Activated naive CD4-positive, alpha-beta T cell treated with anti-CD3 and anti-CD28 coated beads for 36 hours (primary cell): ENCODE measurements around the gene OPN3. TPM values are rescaled to one million over a fixed set of nuclear protein-coding genes. Genes with fewer than 3 reads are reported as not detected.

Experiments used
- CTCF ChIA-PET: fragments of 350-600 bp; sonication (Branson Sonifier 250); formaldehyde crosslinking; loops from one replicate; lab custom pipeline; 2021; ENCODE audit warnings: antibody characterized with exemption; lab: Charles Lee
- DNase-seq: peaks from one replicate; pipeline ENCODE4 v3.0.0-alpha.2; 2020
- H3K27ac Mint-ChIP-seq: one replicate; pipeline ENCODE4 v1.8.0; 2021; ENCODE audit warnings: mild to moderate bottlenecking, mixed read lengths
- H3K27me3 Mint-ChIP-seq: one replicate; pipeline ENCODE4 v1.8.0; 2021; ENCODE audit warnings: low read depth, mixed read lengths
- H3K36me3 Mint-ChIP-seq: one replicate; pipeline ENCODE4 v1.8.0; 2021; ENCODE audit warnings: low read depth, mixed read lengths
- H3K4me1 Mint-ChIP-seq: one replicate; pipeline ENCODE4 v1.8.0; 2021; ENCODE audit warnings: low read depth, mixed read lengths
- H3K4me3 Mint-ChIP-seq: one replicate; pipeline ENCODE4 v1.8.0; 2021; ENCODE audit warnings: mild to moderate bottlenecking, moderate library complexity, mixed read lengths
- H3K9me3 Mint-ChIP-seq: one replicate; pipeline ENCODE4 v1.8.0; 2021; ENCODE audit warnings: mixed read lengths
- intact Hi-C: fragments of 100-400 bp; cut with micrococcal nuclease; formaldehyde crosslinking; loops from one replicate; pipeline ENCODE4 v1.15.1; 2023
- total RNA-seq, 2 experiments: library from RNA; stranded (reverse); gene quantifications; one replicate each; pipeline ENCODE4 v1.2.3, GENCODE V29; 2021

OPN3 gene
- total RNA-seq, 2 experiments from 2014 or later, result 7.7 to 9.0 TPM

DNA sequence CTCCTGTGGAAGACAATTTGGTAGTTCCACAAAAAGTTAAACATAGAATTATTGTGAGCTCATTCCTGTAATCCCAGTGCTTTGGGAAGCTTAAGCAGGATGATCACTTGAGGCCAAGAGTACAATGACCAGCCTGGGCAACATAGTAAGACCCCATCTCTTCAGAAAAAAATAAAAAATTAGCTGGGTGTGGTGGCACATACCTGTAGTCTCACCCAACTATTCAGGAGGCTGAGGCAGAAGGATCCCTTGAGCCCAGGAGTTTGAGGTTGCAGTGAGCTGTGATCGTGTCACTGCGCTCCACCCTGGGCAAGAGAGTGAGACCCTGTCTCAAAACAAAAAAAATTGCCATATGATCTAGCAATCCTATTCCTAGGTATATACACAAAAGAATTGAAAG, 4.1 kb upstream of the OPN3 start:
- intact Hi-C loops, result loop anchor here (5.0 kb wide), 1 partner anchor 73 kb away; no protein-coding TSS in a partner anchor
- Mint-ChIP-seq H3K27ac (no peak overlapping the region), H3K36me3 (no peaks in the 10 kb centered on the region), H3K9me3 (peaks cover 7% of the 10 kb centered on the region), H3K4me3 (no peak overlapping the region), H3K27me3 (no peaks in the 10 kb centered on the region), H3K4me1 (peaks cover 10% of the 10 kb centered on the region)
- CTCF ChIA-PET, result interaction anchor here (0.8 to 1.1 kb wide), 2 partner anchors 10 to 28 kb away, joined by 3 read pairs; no protein-coding TSS in a partner anchor
- DNase-seq, result no peak

DNA sequence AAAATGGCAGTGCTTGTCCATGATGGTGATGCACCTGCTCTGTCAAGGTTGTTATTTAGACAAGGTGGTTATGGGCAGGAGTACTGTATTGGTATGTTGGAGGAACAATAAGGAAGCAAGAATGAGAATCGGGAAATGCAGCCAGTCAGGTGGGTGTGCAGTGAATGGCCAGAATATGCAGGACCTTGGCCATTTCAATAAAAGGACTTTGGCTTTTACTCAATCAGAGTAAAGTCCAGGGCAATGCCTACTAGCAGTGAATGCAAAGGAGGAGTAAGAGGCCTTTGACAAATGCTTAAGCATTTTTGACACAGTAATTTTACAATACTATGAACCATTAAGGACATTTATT, 2.4 kb upstream of the OPN3 start:
- DNase-seq, result no peak
- Mint-ChIP-seq H3K4me1 (peaks cover 21% of the 10 kb centered on the region), H3K4me3 (no peak overlapping the region), H3K27ac (no peak overlapping the region), H3K9me3 (peaks cover 7% of the 10 kb centered on the region), H3K36me3 (peaks cover 6% of the 10 kb centered on the region), H3K27me3 (no peaks in the 10 kb centered on the region)
- intact Hi-C loops, result loop anchor here (5.0 kb wide), 1 partner anchor 75 kb away; no protein-coding TSS in a partner anchor
- CTCF ChIA-PET, result no interaction called here

DNA sequence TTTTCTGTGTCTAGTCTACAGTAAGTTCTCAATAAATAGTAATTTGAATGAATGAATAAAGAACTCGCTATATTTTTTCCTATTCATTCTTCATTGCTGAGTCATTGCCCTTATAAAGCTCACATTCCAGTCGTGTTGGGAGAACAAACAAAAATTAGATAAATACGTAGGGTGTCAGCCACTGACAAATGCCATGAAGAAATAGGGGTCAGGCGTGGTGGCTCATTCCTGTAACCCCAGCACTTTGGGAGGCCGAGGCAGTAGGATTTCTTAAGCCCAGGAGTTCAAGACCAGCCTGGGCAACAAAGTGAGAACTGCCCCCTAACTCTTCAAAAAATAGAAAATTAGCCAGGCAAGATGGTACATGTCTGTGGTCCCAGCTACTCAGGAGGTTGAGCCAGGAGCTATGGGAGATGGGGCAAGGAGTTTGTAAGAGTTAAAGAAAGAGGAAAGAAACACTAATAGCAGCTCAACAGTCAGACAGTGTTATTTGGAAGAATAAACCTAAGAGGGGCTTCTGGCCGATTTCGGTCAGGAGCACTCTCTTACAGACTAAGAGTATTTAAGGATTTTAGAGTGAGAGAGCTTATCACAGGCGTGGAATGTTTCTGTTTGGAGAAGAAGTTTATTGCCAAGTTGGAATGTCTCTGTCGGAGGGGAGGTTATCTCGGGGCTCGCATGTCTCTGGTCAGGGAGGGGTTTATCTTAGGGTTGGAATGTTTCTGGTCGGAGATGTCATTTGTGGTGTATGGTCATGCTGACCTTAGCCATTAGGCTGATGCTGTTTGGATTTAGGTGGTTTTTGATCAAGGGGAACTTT, 1.8 kb upstream of the OPN3 start:
- H3K4me3 Mint-ChIP-seq, result no peak overlapping the region
- H3K36me3 Mint-ChIP-seq, result peaks cover 9% of the 10 kb centered on the region
- H3K9me3 Mint-ChIP-seq, result peaks cover 7% of the 10 kb centered on the region
- CTCF ChIA-PET, result interaction anchor here (1.5 kb wide), 1 partner anchor 31 kb away, joined by 5 read pairs; no protein-coding TSS in a partner anchor
- intact Hi-C loops, result loop anchor here (5.0 kb wide), 1 partner anchor 75 kb away; no protein-coding TSS in a partner anchor
- no peaks in the 10 kb centered on the region for H3K27me3 Mint-ChIP-seq
- no peak for DNase-seq
- H3K27ac Mint-ChIP-seq, result no peak overlapping the region
- peaks cover 27% of the 10 kb centered on the region for H3K4me1 Mint-ChIP-seq

DNA sequence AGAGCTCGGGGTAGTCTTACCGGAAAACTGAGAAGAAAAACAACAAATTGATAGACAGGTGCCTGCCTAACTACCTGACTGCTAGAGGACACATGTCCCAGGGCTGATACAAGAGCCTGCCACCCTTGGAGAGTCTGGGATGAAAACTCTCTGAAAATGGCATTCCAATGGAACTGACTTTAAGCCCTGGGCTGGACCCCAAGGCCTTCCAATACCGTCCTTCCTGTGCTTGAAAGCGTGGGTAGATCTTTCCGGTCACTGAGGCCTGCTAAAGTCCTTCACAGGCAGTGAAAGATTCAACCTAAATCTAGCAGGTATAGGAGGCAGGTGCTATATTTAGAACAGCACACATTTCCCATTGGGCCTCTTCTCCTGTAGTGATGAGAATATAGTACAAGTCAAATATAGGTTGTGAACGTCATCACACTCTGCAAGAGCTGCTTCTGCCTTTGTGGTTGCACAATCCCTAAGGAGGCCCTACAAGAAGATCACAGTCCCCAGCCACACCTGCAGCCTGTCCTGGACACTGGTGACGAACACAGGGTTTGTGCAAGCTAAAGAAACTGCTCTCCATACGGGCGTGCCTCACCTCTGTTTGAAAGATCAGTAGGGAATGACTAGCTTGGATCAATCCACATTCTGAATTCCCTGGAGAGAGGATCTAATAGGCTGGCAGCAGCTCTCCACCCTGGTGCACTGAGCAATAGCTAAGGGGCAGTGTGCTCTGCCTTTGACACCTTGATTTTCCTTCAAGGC, 876 bp upstream of the OPN3 start:
- intact Hi-C loops, result loop anchor here (1.0 to 5.0 kb wide), 7 partner anchors 30 to 1614 kb away; partner anchors contain the start of genes CEP170 and FH
- CTCF ChIA-PET, result interaction anchor here (1.1 to 1.5 kb wide), 3 partner anchors 30 to 211 kb away, joined by 3 to 5 read pairs (median 3); no protein-coding TSS in a partner anchor
- Mint-ChIP-seq H3K27me3 (no peaks in the 10 kb centered on the region), H3K27ac (peak overlapping the region; percentile 77), H3K36me3 (peaks cover 14% of the 10 kb centered on the region), H3K4me1 (peaks cover 33% of the 10 kb centered on the region), H3K9me3 (peaks cover 7% of the 10 kb centered on the region), H3K4me3 (peak overlapping the region; percentile 69)
- DNase-seq, result peak; percentile 6

DNA sequence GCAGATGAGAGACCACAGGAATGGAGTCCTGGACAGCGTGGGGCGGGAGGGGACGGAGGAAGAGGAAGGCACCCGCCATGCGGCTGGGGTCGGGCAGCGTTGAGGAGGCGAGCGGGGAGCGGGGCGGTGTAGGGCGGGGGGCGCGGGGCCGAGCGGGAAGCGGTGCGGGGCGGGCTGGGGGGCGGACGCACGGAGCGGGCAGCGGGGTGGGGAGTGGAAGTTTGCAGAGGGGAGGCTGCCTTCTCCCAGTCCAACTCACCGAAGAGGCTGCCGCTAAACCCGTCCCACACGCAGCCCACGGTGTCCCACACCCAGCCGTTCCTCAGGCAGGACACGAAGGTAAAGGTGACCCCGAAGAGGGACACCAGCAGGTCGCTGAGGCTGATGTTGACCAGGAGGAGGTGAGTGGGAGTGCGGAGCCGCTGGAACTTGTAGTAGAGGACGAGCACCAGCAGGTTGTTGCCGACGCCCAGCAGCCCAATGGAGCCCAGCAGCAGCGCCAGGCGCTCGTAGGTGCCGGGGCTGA, 483 bp downstream of the OPN3 start:
- Mint-ChIP-seq H3K4me3 (peak overlapping the region; percentile 74), H3K4me1 (peaks cover 44% of the 10 kb centered on the region), H3K9me3 (peaks cover 7% of the 10 kb centered on the region), H3K27ac (peak overlapping the region; percentile 81), H3K36me3 (peaks cover 23% of the 10 kb centered on the region), H3K27me3 (no peaks in the 10 kb centered on the region)
- DNase-seq, result peak; percentile 25
- CTCF ChIA-PET, result interaction anchor here (0.5 to 1.1 kb wide), 3 partner anchors 28 to 117 kb away, joined by 3 read pairs; partner anchors contain the start of gene KMO
- intact Hi-C loops, result loop anchor here (1.0 to 5.0 kb wide), 8 partner anchors 11 to 1616 kb away; partner anchors contain the start of genes CEP170 and FH

DNA sequence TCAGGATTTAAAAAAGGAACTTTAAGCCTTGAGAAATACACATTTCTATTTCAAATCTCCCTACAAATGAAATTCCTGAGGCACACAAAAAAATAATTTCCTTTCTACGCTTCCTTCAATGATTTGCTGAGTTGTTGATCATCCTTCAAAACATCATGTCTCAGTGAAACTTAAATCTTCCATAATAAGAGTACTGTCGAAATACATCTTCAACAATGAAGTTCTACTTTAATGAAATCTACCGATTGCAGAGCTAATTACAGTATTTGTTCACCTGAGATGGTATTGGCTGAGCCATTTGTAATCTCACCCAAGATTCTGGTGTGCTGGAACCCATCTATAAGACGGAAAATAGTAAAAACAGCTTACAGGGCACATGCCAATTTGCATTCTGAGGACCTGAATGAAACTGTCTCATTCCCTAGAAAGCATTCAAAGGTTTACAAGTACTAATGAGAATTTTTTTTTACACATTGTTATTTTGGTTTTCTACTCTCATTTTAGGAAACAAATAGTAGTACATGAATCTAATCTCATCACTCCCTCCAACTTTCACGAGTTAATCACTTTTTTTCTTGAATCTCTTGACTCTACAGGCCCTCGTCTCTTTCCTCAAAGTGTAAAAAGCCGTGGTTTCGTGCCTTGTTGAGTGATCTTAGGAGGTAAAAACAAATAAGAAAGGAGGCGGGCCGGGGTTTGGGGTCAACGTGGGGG, 1.1 kb downstream of the OPN3 start:
- H3K27me3 Mint-ChIP-seq, result no peaks in the 10 kb centered on the region

DNA sequence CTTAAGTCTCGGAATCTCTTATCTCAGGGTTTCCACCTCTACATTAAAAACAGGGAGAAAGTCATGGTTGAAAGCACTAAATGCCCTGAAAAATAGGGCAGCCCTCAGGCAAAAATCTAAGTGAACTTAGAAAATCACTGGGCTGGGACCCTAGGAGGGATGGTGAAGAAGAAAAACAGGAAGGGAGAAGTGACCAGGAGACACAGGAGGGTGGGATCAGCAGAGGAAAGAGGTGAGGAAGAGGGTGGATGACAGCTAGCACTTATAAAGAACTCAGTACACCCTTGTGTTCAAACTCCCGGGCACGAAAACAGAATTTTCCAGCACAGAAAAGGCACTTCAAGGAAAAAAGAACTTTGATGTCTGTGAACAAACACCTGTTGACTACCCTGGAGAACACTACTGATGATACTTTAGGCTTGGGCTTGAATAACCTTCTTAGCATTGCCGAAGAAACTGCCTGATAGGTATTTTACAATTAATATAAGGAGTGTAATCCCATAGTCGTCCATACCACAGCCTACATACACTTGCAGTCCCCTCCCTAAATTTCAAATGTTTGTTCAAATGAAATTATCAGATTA, 2.0 kb downstream of the OPN3 start:
- no peaks in the 10 kb centered on the region for H3K27me3 Mint-ChIP-seq
- H3K27ac Mint-ChIP-seq, result no peak overlapping the region
- peak overlapping the region; percentile 75 for H3K4me3 Mint-ChIP-seq
- no peak for DNase-seq
- peaks cover 32% of the 10 kb centered on the region for H3K36me3 Mint-ChIP-seq
- peaks cover 5% of the 10 kb centered on the region for H3K9me3 Mint-ChIP-seq
- intact Hi-C loops, result no loop called here
- CTCF ChIA-PET, result interaction anchor here (1.1 kb wide), 1 partner anchor 27 kb away, joined by 3 read pairs; no protein-coding TSS in a partner anchor
- H3K4me1 Mint-ChIP-seq, result peaks cover 47% of the 10 kb centered on the region

More for the DNA sequence above, 1.1 kb downstream of the OPN3 start:
- intact Hi-C loops, result loop anchor here (1.0 kb wide), 1 partner anchor 11 kb away; no protein-coding TSS in a partner anchor
- H3K36me3 Mint-ChIP-seq, result peaks cover 28% of the 10 kb centered on the region
- H3K4me1 Mint-ChIP-seq, result peaks cover 49% of the 10 kb centered on the region
- no peak for DNase-seq
- H3K27ac Mint-ChIP-seq, result peak overlapping the region; percentile 81
- CTCF ChIA-PET, result interaction anchor here (0.5 to 1.1 kb wide), 3 partner anchors 28 to 118 kb away, joined by 3 read pairs; partner anchors contain the start of gene KMO
- H3K9me3 Mint-ChIP-seq, result peaks cover 7% of the 10 kb centered on the region
- peak overlapping the region; percentile 74 for H3K4me3 Mint-ChIP-seq

DNA sequence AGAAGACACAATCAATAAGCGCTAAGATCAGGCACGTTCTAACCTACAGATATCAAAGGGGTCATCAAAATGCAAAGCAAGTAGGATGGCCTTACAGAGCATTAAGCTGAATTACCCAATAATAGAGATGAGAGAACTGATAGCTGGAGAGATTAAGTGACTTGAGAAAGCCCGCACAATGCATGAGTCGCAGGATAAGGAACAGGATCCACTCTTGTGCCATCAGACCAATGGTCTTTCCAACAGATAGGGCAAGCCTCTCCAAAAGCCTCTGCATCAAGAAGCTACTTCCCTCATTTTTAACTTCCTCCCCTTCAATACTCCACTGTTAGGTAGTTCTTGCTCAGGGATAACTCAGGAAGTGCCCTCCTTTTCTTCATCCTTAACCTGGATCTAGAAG, 2.6 kb downstream of the OPN3 start:
- intact Hi-C loops, result no loop called here

DNA sequence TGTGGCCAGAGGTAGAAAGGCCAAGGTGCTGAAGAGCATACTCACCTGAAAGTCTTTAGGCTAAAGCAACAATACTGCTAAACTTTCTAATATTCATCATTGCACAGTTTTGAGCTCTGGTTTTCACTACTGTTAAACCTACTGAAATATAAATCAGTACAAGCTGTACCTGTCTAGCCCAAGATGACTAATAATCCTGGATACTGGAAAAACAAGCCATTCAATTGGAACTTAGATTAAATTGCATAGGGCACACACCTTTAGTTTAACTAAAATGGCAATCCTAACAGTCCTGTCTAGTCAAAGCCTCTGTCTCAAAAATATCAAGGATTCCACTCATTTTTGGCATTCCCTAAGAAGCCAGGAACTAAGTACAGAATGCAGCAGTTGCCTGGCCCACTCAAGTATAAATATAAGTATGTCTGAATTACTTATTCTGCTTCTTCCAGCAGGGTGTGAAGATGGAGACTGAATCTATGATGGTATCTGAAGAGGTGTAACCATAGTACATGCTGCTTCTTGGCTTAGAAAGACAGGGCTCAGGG, 3.1 kb downstream of the OPN3 start:
- Mint-ChIP-seq H3K36me3 (peaks cover 34% of the 10 kb centered on the region), H3K27ac (peak overlapping the region; percentile 51), H3K4me3 (peak overlapping the region; percentile 75), H3K27me3 (no peaks in the 10 kb centered on the region), H3K4me1 (peaks cover 51% of the 10 kb centered on the region), H3K9me3 (peaks cover under 1% of the 10 kb centered on the region)
- DNase-seq, result no peak
- CTCF ChIA-PET, result interaction anchor here (0.7 kb wide), 1 partner anchor 96 kb away, joined by 3 read pairs; no protein-coding TSS in a partner anchor
- intact Hi-C loops, result no loop called here

More for the DNA sequence above, 2.6 kb downstream of the OPN3 start:
- peaks cover 47% of the 10 kb centered on the region for H3K4me1 Mint-ChIP-seq
- CTCF ChIA-PET, result no interaction called here
- no peak overlapping the region for H3K27ac Mint-ChIP-seq
- H3K36me3 Mint-ChIP-seq, result peaks cover 32% of the 10 kb centered on the region
- no peaks in the 10 kb centered on the region for H3K27me3 Mint-ChIP-seq
- peak overlapping the region; percentile 75 for H3K4me3 Mint-ChIP-seq
- no peak for DNase-seq
- H3K9me3 Mint-ChIP-seq, result peaks cover 5% of the 10 kb centered on the region

DNA sequence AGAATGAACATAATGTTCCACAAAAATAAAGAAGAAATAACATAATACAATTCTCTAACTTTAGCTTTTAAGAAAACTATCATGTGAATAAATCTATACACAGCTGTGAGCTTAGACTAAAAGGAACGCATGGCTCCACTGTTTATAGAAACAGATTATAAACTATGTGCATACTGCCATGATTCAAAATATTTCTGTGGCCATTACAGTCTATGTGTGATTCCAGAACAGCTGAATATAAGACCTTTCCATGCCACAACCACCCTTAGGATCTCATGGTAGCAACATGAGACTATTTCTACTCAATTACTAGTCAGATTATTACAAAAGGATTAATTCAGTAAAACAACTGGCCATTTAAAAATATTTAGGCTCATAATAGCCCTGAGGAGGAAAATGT, 3.9 kb downstream of the OPN3 start:
- no peak overlapping the region for H3K27ac Mint-ChIP-seq
- H3K27me3 Mint-ChIP-seq, result no peaks in the 10 kb centered on the region
- no peaks in the 10 kb centered on the region for H3K9me3 Mint-ChIP-seq
- H3K4me1 Mint-ChIP-seq, result peaks cover 58% of the 10 kb centered on the region
- intact Hi-C loops, result no loop called here
- H3K36me3 Mint-ChIP-seq, result peaks cover 40% of the 10 kb centered on the region
- CTCF ChIA-PET, result no interaction called here
- DNase-seq, result no peak
- peak overlapping the region; percentile 28 for H3K4me3 Mint-ChIP-seq
